ENCODE results near the gene CHTF8.

The CHTF8 gene

DNA sequence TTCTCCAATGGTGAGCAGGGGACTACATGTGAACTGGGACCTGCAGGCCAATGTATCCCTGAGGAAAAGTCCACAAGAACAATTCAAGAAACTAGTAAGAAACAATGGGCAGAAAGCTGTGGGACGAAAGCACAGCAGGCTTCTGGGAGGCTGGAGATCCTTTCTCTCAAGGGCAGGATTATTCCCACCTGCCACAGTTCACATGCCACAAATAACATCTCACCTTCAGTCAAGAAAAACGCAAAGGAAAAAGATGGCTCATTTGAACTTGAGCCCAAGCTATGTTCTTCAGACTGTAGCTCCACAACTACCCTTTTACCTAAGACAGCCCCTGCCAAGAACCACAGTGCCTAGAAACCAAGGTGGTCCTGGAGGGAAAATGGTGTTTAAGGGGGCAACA lies 13.9 kb downstream of the CHTF8 start:
- in situ Hi-C loops (cut with HindIII; ENCODE audit: low sequenced_read_pairs): loop anchor here (5.0 kb wide), 1 partner anchor 216 kb away; no protein-coding TSS in a partner anchor
- H3K4me3 ChIP-seq (ENCODE audit: low read depth, low read length): no peak overlapping the region
- TF ChIP-seq, protein P1, sequence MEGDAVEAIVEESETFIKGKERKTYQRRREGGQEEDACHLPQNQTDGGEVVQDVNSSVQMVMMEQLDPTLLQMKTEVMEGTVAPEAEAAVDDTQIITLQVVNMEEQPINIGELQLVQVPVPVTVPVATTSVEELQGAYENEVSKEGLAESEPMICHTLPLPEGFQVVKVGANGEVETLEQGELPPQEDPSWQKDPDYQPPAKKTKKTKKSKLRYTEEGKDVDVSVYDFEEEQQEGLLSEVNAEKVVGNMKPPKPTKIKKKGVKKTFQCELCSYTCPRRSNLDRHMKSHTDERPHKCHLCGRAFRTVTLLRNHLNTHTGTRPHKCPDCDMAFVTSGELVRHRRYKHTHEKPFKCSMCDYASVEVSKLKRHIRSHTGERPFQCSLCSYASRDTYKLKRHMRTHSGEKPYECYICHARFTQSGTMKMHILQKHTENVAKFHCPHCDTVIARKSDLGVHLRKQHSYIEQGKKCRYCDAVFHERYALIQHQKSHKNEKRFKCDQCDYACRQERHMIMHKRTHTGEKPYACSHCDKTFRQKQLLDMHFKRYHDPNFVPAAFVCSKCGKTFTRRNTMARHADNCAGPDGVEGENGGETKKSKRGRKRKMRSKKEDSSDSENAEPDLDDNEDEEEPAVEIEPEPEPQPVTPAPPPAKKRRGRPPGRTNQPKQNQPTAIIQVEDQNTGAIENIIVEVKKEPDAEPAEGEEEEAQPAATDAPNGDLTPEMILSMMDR (IDR thresholded peaks at IDR 0.05; ENCODE audit: low read depth, low read length, missing control alignments): no peak
- no peak for DNase-seq (ENCODE audit: low read depth)

DNA sequence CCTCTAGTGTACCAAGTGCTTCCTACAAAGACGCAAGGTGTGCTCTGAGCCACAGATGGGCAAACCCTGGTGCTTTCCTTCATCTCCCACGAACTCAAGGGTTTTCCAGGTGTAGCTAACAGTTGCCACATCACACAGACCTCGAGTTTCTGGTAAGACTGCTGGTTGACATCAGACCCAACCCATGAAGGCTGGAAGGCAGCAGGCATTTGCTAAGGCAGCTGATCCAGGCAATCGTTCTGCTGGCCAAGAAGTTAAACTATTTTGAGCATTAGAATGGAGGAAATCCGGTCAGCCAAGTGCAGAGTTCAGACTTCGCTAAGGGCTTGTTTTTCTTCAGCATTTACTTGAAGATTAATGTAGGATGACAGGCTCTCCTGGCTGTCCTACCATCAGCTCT lies 15.5 kb downstream of the CHTF8 start:
- DNase-seq (ENCODE audit: low read depth): no peak
- in situ Hi-C loops (cut with HindIII; ENCODE audit: low sequenced_read_pairs): loop anchor here (5.0 kb wide), 1 partner anchor 215 kb away; no protein-coding TSS in a partner anchor
- TF ChIP-seq, protein P1 (IDR thresholded peaks at IDR 0.05; ENCODE audit: low read depth, low read length, missing control alignments): no peak
- H3K4me3 ChIP-seq (ENCODE audit: low read depth, low read length): no peak overlapping the region

DNA sequence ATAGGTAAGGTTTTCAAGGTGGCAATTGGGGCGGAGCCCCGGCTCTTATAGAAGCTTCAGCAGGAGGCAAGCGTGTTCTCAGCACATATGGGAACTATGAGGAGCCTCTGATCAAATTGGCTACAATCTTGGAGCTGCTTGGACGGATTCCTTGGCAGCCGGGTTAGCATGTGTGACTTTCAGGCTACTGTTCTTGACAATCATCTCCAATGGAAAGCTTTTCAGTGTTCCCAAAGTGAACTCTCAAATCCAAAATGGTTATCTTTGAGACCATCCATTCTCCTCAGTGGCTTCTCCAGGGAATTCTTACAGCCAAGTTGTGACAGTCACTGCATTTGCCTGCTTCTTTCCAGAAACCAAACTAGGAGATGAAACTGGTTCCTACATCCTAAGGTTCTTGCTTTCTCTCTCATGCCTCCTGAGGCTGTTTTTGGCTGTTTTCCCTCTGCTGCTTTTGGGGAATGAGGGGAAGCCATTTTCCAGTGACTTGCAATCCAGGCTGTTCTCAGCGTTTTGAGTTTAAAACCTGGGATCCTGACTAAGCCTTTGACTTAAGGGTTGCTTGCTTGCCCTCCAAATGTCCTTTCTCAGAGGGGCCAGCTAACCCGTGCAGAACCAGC lies 16.0 kb downstream of the CHTF8 start:
- TF ChIP-seq, protein P1 (IDR thresholded peaks at IDR 0.05; ENCODE audit: low read depth, low read length, missing control alignments): no peak
- no peak for DNase-seq (ENCODE audit: low read depth)
- H3K4me3 ChIP-seq (ENCODE audit: low read depth, low read length): no peak overlapping the region
- in situ Hi-C loops (cut with HindIII; ENCODE audit: low sequenced_read_pairs): loop anchor here (5.0 kb wide), 1 partner anchor 214 kb away; no protein-coding TSS in a partner anchor

DNA sequence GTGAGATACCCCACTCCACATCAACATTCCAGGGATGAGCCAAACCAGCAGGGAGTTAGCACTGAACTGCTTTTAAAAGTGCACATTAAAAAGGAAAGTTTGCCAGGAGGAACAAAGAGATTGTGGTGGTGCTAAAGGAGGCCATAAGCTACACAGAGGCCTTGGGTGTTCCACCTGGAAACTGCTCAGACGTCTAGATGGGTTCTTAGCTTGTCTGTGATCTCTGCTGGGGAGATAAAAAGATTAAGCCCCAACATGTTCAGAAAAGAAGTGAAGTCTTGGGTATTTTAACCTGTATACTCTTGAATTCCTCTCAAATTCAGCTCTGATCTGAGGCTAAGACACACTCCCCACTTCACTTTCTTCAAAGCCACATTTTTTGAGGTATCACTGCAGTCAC lies 16.6 kb downstream of the CHTF8 start:
- DNase-seq (ENCODE audit: low read depth): no peak
- in situ Hi-C loops (cut with HindIII; ENCODE audit: low sequenced_read_pairs): loop anchor here (5.0 kb wide), 1 partner anchor 214 kb away; no protein-coding TSS in a partner anchor
- TF ChIP-seq, protein P1 (IDR thresholded peaks at IDR 0.05; ENCODE audit: low read depth, low read length, missing control alignments): no peak
- no peak overlapping the region for H3K4me3 ChIP-seq (ENCODE audit: low read depth, low read length)

DNA sequence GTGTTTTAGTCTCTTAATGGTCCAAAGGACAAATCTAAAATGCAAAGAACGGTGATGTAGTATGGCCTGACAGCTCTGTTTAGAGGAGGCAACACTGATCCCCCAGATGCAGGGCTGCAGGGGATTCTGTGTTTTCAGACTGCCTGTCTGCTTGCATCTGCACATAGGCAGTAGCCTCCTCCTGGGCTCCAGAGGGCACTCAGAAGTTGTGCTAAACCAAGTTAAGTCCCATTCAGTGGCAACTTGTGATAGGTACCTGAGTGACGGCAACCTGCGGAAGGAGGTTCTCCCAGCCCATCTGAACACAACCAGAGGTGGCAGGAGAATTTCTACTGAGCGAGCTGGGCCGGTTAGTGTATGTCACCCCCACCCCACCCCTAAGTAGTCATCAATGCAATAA lies 17.0 kb downstream of the CHTF8 start:
- H3K4me3 ChIP-seq (ENCODE audit: low read depth, low read length): no peak overlapping the region
- no peak for DNase-seq (ENCODE audit: low read depth)
- TF ChIP-seq, protein P1 (IDR thresholded peaks at IDR 0.05; ENCODE audit: low read depth, low read length, missing control alignments): no peak
- in situ Hi-C loops (cut with HindIII; ENCODE audit: low sequenced_read_pairs): loop anchor here (5.0 kb wide), 1 partner anchor 213 kb away; no protein-coding TSS in a partner anchor

DNA sequence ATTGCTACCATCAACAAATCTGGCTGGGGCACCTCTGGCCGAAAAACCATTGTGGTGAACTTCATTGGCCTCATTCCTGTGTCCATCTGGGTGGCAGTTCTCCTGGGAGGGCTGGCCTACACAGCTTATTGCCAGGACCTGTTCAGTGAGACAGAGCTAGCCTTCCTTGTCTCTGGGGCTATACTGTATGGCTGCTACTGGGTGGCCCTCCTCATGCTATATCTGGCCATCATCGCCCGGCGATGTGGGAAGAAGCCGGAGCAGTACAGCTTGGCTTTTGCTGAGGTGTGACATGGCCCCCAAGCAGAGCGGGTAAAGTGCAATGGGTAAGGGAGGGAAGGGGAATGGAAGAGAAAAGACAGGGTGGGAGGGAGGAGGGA lies 17.4 kb downstream of the CHTF8 start:
- in situ Hi-C loops (cut with HindIII; ENCODE audit: low sequenced_read_pairs): loop anchor here (5.0 kb wide), 1 partner anchor 213 kb away; no protein-coding TSS in a partner anchor
- H3K4me3 ChIP-seq (ENCODE audit: low read depth, low read length): no peak overlapping the region
- DNase-seq (ENCODE audit: low read depth): no peak
- TF ChIP-seq, protein P1 (IDR thresholded peaks at IDR 0.05; ENCODE audit: low read depth, low read length, missing control alignments): no peak
